HG02610 (cell line): ENCODE data around the gene C11orf98.
"Not testable (repeated sequence)": the region's sequence is repeated elsewhere in the genome, so short reads cannot be mapped to it uniquely, and the experiment has no call there.

Source experiments
- ATAC-seq: cut with Tn5 transposase; IDR thresholded peaks from one replicate; pipeline ENCODE4 v1.9.1; 2021; ENCODE audit warnings: mild to moderate bottlenecking, moderate library complexity; ENCODE audit not compliant: unreplicated experiment

The C11orf98 gene

DNA sequence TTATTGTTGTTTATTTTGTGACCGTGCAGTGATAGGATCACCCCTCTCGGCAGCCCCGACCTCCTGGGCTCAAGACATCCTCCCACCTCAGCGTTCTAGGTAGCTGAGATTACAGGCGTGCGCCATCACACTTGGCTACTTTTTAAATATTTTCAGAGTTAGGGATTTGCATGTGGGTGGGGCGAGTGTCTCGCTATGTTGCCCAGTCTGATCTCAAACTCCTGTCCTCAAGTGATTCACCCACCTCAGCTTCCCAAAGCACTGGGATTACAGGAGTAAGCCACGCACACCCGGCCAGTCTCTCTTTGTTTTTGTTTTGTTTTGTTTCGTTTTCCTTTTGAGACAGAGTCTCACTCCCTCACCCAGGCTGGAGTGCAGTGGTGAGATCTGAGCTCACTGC, 10.7 kb downstream of the C11orf98 start:
- no peak for ATAC-seq

DNA sequence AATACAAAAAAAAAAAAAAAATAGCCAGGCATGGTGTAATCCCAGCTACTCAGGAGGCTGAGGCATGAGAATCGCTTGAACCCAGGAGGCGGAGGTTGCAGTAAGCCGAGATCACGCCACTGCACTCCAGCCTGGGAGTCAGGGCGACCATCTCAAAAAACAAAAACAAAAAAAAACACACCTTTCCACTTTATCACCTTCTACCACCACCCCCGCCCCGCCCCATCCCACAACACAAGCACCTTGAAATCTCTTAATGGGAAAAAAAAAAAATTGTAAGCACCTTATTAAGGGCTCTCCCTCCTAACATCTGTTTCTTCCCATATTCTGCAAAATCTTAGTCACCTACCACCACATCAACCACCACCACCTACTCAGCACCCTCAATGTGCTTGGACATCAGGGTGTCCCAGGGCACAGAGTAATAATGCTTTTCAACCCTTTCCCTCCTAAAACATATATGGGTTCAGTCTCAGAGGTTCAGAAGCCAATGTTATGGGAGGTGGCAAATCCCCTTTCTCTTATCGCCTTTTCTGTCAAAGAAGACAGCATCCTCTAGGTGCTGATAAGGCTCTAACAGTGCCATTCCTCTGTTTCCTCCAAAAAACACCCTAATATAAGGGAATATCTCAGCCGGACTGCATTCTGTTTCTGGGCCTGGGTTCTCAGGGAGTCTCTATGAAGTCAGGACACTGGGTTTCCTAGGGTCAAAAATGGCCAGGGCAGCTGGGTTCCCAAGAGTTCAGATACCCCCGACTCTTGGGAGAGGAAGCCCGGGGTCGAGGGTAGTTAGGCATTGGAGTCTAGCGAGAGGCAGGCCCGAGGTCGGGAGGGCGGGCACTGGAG, 12.6 kb downstream of the C11orf98 start:
- peak; percentile 12 for ATAC-seq

DNA sequence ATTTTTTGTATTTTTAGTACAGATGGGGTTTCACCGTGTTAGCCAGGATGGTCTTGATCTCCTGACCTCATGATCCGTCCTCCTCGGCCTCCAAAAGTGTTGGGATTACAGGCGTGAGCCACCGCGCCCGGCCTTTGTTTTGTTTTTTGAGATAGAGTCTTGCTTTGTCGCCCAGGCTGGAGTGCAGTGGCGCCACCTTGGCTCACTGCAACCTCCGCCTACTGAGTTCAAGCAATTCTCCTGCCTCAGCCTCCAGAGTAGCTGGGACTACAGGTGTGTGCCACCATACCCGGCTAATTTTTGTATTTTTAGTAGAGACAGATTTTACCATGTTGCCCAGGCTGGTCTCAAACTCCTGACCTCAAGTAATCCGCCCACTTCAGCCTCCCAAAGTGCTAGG, 14.7 kb downstream of the C11orf98 start:
- ATAC-seq = not testable (repeated sequence)

DNA sequence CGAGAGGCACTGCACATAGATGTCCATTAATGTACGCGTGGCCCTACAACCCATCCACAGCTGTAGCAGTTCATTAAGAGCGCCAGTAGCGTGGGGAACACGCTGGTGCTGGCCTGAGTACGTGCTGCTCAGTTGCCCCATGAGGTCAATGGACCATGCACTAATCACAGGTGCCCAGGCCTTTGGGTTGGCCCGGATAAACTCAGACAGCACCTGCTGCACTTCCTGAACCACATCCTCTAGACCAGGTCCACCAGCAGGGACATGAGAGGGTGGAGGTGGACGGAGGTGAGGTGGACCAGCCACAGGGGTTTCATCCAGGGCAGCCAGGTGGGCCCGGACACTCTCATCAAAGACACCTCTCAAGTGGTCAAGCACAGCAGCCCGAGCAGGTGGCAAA, 15.5 kb downstream of the C11orf98 start:
- ATAC-seq = no peak

DNA sequence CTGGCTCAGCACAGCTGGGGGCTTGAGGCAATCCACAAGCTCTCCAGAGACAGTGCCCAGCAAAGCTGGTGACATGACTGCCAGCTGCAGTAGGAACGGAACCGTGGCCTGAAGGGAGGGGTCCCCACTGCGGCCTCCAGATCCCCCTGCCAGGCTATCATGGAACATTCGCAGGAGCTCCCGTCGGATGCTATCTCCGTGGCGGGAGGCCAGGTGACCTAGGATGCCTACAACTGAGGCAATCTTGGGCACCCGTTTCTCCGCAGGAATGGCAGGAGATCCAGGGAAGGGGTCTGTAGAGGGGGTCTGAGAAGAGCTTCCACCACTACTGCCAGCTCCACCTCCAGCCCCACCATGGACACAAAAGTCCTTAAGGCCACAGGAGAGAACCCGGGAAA, 16.0 kb downstream of the C11orf98 start:
- ATAC-seq = no peak

DNA sequence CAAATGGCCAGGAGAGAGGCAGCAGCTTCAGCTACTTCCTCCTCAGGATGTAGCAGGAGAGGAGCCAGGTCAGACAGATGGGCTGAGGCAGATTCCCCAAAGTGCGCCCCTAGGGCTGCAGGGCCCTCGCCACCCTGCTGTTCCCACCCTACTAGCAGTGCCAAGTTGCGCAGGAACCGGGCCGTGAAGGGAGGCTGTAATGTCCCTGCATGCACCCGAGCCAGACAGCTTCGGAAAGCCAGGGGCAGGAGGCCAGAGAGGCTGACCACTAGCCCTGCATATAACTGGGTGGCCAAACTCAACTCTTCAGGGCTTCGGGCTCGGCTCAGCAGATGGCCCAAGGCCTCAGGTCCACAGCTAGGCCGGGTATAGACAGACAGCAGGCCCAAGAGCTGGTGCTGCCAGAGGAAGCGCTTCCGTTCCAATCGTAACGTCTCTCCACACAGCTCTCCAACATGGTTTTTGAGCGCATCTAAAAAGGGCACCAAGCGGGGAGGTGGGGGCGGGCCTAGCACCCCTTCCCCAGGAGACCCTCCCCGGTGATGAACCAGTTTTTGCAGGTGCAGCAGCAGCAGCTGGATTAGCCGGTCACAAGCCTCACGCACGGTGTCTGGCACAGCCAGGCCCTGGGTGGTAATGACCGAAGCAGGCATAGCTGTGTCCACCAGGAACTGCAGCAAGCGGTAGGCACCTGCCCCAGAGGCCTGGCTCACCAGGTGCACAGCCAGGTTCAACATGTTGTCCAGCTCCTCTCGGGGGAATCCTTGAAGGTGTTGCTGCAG, 16.6 kb downstream of the C11orf98 start:
- no peak for ATAC-seq

DNA sequence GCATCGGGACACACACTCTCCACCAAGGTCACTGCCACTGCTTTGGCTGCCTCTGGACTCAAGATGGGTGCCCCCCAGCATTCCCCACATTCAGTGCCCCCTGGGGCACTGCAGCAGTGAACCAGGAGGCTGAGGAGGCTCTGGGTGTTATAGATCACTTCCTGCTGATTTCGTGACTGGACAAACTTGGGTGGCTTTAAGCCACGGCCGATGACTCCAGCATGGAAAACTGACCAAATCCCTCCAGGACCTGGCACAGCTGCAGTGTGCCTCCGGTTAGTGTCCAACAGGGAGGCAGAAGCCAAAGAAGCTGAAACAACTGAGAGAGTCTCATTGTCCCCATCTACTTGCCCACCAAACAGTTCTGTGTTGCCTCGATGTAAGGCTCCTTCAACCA, 17.4 kb downstream of the C11orf98 start:
- no peak for ATAC-seq

DNA sequence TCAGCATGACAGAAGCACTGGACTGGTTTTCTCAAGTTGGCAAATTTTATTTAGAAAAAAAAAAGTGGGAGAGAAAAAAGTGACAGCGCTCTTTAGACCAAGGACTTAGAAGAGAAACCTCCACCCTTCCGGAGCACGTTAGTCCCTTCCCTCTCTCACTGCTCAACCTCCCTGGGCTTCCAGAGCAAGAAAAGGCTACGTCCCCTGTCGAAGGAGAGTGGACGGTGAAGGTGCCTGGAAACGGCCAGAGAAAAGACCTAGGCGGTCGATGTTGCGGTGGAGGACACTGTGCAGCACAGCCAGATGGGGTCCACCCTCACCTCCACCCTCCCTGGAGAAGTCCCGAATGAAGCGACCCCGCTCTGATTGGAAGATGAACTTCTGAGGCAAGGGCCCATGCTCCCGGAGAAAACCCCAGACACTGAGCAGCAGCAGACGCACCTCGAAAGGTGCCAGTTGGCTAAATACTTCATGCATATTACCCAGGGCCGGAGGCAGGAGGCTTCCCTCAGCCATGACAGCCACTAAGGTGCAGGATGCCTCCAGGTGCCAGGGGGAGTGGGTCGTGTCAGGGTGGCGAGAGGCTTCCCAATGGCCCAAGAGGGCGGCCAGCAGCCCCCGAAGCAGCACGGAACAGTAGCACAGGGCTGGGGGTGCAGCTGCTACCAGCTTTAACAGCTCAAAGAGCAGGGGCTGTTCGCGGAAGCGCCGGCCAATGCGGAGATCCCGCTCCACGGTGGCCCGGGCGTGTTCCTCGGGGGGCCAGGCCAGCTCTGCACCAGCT, 18.0 kb downstream of the C11orf98 start:
- ATAC-seq = no peak

DNA sequence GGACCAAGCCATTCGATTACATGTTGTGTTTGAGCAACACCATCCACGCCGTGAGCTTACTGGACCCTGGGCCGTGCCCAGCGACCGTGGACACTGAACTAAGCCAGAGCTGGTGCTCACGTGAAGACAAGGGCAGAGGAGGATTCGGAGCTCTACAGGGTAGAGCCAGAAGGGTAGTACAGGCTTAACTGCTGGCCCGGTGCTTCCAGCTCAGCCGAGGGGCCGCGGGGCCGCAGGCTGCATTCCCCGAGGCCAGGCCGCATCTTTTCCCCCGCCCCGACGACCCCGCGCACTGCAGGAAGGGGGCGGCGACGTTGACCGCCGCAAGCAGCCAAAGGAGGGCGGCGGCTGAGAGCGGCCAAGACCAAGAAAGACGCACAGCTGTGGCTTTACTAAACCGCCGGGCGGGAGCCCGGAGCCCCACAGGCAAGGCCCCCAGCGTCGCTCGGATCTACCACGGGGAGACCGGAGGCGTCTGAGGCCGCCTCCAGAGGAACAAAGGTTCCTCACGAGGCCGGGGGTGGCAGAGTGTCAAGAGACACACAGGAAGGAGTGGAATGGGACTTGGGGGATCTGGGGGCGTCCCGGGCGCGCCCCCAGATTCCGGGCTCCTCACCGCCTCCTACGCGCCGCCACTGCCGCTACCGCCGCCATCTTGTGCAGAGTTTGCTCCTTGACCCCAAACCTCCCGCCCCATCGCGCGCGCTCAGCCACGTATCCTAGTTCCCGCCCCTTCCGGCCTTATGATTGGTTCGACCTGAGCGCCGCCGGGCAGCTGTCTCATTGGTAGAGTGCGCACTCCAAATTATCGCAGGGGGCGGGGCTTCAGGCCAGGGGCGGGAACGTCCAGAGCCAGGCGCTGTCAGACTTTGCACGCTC, 18.8 kb downstream of the C11orf98 start, which contains the start of gene GANAB:
Gene GANAB (minus strand): TSS at position 668 of the 879 bp plus-strand sequence. CDS start 14 bp downstream, at position 654.
- ATAC-seq = peak; percentile 91

DNA sequence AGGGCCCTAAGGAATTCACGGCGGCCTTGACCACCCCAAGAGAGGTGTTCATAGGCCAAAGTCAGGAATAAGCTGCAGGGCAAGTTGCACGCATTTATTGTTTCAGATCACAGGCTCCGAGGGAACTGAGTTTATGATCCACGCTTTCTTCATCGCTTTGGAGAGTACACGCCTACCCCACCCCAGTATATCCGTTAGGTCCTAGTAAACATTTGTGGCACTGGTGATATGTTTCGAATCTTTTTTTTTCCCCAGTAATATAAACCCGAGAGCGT, 19.4 kb downstream of the C11orf98 start:
- ATAC-seq = no peak

DNA sequence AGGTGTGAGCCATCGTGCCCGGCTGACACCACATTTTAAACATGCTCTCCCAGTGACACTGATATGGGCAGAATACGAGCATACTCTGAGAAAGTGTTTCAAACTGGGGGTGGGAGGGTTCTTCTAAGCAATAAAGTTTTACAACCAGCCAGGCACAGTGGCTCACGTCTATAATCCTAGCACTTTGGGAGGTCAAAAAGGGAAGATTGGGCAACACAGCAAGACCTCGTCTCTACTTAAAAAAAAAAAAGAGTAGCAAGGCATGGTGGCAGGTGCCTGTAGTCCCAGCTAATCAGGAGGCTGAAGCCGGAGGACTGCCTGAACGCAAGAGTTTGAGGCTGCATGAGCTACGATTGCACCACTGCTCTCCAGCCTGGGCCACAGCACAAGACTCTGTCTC, 20.8 kb downstream of the C11orf98 start:
- ATAC-seq = no peak

DNA sequence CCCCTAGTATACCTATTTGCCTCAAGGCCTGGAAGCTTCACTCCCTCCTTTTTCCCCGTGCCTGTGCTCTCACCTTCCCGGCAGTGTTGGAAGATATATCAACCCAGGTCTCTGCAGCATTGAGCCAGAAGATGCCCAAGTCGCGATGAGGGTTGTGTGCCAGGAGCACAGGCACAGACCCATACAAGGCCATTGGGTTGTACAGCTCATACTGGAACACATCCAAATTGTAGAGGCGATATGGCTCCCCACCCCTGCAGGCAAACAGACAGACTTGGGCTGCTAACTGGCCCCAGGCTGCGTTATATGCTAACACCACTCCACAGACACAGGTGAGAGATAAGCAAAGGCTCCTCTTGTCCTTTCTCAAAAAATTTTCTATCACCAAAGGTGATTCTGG, 32.5 kb downstream of the C11orf98 start:
- ATAC-seq = no peak

DNA sequence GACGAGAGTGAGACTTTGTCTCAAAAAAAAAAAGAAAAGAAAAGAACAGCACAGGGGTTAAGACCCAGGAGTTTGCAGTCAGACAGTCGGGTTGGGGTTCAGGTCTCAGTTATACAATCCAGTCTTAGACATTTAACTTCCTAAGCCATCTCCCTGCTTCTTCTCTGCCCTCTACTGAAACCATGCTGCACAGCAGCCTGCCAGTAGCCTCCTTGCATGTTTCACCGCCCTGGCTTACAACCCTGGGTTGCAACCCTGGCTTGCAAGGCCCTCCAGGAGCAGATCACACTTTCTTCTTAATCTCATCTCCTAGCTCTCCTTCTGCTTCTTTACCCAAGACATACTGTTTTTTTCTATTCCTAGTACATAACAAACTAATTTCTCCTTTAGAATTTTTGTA, 37.3 kb downstream of the C11orf98 start:
- no peak for ATAC-seq

DNA sequence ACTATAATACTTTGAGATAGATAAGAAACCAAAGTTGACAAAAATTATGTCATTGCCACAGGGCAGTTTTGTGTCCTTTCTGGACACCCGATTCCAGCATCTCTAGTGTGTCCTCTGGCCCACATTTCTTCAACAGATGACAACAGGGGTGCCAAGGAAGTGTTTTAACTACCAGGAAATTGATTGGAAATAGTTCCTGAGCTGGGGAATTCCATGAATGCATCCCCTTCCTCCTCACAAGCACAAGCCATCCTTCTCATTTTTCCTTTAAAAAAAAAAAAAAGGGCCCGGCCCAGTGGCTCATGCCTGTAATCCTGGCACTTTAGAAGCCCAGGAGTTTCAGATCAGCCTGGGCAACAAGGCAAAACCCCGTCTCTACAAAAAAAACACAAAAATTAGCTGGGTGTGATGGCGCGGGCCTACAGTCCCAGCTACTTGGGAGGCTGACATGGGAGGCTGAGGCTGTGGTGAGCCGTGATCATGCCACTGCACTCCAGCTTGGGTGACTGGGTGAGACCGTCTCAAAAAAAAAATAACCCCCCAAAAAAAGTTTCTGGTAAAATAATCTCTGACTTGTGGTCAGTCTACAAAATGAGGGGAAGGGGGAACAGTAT, 42.4 kb downstream of the C11orf98 start:
- no peak for ATAC-seq

DNA sequence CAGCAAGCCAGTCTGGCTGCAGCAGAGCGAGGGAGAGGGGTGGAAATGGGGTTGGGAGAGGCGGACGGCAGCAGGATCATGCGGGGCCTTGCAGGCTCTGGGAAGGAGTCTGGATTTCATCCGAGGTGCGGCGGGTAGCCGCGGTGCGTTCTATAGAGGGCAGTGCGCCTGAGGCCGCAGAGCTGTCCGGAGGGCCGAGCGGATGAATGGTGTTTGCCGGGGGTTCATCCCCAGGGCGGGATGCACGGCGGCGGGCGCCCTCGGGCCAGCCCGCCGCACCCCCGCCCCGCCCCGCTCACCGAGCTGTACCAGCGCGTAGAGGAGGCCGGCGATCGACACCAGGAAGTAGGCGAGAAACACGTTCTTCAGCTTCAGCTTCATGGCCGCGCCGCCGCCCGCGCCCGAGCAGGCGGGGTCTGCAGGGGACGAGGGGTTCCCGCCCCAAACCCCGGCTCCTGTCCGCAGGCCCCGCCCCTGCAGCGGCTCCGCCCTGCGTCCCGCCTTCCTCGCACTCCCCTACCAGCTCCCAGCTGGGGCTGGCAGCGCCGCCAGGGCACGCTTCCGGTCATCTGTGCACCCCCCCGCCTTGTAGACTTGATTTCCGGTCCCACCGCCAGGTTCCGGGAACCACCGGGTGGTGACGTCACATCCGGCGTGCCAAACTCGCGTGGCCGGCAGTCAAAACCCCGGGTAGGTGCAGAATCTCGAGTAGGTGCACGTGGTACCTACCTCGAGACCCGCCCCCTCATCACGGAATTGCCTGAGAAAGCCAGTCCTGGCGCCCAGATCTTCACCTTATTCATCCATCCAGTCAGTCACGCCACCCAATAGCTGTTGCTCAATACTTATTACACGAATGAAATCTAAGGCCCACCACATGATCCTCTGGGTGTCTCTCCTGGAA, 43.2 kb downstream of the C11orf98 start, which contains the start of gene B3GAT3:
Gene B3GAT3 (minus strand): TSS at position 420 of the 904 bp plus-strand sequence. CDS start 39 bp downstream, at position 381.
- peak; percentile 93 for ATAC-seq

DNA sequence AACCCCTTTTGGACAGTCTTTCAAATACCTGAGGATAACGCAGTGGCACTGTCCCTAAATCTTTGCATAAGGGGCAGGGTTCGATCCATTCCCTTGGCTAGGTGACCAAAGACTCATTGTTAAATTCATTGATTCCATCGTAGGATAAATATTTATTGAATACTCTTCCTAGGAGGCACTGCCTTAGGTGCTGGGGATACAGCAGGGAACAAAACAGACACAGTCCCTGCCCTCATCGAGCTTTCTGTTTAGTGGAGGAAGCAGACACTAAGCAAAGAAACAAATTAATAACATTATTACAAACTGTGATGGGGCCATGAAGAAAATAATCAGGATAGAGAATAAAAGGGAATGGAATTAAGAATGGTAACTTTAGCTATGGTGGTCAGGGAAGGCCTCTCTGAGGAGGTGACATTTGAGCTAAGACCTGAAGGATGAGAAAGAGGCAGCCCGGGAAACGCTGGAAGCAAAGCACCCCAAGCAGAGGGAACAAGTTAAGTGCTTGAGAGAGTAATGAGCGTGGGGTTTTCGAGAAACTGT, 43.9 kb downstream of the C11orf98 start:
- ATAC-seq = no peak

DNA sequence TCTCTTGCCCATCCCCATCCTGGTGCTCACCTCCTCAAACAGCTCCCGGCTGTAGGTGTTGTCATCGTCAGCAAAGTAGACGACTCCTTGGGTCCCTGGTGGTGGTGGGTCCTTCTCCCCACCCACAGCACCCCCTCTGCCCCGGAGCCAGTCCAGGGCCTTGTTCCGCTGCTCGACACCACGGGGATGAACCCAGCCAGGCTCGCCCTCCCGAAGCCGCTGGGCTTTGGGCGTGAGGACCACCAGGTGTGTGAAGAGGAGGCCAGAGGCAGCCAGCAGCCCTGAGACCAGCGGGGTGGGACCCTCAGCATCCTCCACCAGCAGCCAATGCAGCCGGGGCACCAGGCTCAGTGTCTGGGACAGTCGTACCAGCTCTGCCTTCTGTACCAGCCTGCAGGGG, 48.1 kb downstream of the C11orf98 start:
- ATAC-seq = not testable (repeated sequence)

DNA sequence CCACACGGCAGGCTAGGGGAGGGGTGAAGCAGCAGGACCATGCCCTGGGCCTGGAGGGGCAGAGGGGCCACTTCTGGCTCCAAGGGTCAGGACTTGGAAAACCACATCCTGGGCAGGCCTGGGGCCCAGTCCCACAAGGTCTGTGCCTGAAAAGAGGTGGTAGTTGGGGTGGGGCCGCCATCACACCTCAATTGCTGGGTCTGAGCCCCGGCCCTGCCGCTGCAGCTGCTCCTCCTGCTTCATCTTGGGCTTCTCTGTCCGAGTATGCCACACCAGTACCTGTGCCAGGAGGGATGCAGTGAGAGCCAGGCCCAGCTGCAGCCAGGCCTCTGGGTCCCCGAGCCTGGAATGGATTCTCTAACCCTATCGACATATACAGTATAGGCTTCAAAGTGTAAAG, 49.5 kb downstream of the C11orf98 start:
- no peak for ATAC-seq

DNA sequence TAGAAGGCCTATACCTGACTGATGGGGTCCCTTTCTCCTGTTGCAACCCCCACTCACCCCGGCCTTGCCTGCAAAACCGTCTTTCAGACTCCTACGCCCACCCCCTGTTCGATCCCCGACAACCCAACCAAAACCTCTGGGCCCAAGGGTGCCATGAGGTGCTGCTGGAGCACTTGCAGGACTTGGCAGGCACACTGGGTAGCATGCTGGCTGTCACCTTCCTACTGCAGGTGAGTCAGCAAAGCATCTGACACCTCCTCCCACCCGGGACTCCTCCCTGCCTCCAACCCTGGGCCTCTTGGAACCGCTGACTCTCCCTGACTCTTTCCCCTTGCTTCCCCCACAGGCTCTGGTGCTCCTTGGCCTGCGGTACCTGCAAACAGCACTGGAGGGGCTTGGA, 50.7 kb downstream of the C11orf98 start:
- ATAC-seq = no peak
